ENCODE data around the gene NDUFA3.
"Not testable (repeated sequence)": the region's sequence is repeated elsewhere in the genome, so short reads cannot be mapped to it uniquely, and the experiment has no call there.

Gene NDUFA3

GRCh38 chr19:54102421-54103169 lies at the start of gene NDUFA3:
NDUFA3 (plus strand) TSS chr19:54102855; CDS start chr19:54102879, 24 bp downstream.
- peak; percentile 96 for DNase-seq

DNA sequence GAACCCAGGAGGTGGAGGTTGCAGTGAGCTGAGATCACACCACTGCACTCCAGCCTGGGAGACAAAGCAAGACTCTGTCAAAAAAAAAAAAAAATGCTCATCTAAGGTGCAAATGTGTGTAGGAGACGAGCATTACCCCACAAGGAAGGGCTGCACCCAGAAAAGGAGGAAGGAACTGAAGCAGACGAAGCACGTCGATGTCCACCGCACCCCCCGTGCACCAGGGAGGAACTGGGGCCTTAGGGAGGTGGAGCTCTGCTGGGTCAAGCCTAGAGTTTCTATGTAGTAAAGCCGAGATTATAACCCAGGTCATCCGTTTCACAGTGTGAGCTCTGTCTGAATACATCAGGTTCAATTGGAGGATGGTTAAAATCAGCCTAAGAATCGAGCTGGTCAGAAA lies 40.0 kb upstream of the NDUFA3 start:
- no peak for DNase-seq

- no peak for DNase-seq
Measured at GRCh38 chr19:54063350-54064116, 39.1 kb upstream of the NDUFA3 start, which contains the start of gene VSTM1. VSTM1 (minus strand) TSS chr19:54063897; CDS start chr19:54063777, 120 bp downstream.

DNA sequence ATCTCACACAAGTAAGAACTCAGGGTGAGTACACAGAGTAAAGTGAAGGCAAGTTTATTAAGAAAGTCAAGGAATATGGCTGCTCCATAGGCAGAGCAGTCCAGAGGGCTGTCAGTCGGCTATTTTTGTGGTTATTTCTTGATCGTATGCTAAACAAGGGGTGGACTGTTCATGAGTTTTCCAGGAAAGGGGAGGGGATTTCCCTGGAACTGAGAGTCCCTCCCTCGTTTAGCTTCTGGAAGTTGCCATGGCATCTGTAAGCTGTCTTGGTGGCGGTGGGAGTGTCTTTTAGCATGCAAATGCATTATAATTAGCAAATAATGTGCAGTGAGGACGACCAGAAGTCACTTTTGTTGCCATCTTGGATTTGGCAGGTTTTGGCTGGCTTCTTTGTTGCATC lies 33.2 kb upstream of the NDUFA3 start:
- DNase-seq = no peak

DNA sequence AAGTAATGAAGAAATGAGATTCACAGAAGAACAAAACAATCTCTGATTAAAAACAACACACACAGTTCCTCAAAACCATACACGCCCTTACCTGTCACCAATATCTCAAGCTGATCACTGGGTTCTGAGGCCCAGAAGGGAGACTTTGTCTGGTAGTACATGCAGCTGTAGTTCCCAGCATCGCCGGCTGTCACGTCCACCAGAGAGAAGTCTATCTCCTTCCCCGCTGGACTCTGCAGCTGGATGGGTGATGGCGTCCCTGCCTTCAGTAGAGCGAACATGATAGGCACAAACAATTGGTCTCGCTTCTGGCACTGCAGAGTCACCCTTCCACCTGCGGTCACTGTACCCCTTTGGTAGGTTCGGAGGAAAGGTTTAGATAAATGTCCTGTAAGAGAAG lies 28.8 kb upstream of the NDUFA3 start:
- DNase-seq = no peak

- DNase-seq = no peak
Measured at GRCh38 chr19:54074851-54075250, 27.8 kb upstream of the NDUFA3 start.

DNA sequence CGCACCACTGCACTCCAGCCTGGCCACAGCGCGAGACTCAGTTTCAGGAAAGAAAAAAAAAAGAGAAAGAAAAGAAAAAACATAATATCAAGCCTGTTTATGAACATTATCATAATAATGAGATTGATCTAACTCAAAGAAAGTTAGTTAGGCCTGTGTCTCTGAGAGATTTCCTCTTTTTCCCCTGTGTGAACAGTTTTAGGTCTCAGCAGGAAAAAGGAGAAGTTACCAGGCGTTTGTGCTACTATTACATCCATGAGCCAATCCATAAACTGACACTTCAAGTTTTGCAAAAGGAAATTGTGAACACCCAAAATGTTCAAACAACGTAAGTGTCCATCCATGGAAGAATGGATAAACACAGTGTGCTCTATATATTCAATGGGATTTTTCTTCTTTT lies 25.3 kb upstream of the NDUFA3 start:
- DNase-seq = no peak

- DNase-seq = no peak
Measured at GRCh38 chr19:54081032-54081431, 21.6 kb upstream of the NDUFA3 start, which contains the start of gene TARM1. TARM1 (minus strand) TSS chr19:54081365; CDS start chr19:54081340, 25 bp downstream.

GRCh38 chr19:54084410-54084809 lies 18.2 kb upstream of the NDUFA3 start:
- no peak for DNase-seq

DNA sequence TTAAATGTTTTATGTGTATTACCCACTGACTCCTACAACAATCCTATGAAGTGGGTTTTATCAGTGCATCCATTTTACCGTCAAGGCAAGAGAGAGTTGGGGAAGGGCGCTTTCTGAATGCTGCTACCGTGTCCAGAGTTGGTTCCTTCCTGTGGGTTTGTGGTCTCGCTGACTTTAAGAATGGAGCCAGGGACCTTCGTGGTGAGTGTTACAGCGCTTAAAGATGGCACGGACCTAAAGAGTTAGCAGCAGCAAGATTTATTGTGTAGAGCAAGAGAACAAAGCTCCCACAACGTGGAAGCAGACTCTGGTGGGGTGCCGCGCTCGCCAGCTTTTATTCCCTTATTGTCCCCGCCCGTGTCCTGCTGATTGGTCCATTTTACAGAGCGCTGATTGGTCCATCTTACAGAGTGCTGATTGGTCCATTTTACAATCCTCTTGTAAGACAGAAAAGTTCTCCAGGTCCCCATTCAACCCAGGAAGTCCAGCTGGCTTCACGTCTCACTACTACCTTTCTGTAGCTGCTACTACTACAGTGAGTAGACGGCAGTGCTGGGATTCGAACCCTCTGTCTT lies 8.1 kb upstream of the NDUFA3 start:
- no peak for DNase-seq

GRCh38 chr19:54095136-54095858 lies 7.4 kb upstream of the NDUFA3 start:
- DNase-seq = no peak

- not testable (repeated sequence) for DNase-seq
Measured at GRCh38 chr19:54095859-54096616, 6.6 kb upstream of the NDUFA3 start.

GRCh38 chr19:54096617-54097106 lies 6.0 kb upstream of the NDUFA3 start:
- DNase-seq = no peak

DNA sequence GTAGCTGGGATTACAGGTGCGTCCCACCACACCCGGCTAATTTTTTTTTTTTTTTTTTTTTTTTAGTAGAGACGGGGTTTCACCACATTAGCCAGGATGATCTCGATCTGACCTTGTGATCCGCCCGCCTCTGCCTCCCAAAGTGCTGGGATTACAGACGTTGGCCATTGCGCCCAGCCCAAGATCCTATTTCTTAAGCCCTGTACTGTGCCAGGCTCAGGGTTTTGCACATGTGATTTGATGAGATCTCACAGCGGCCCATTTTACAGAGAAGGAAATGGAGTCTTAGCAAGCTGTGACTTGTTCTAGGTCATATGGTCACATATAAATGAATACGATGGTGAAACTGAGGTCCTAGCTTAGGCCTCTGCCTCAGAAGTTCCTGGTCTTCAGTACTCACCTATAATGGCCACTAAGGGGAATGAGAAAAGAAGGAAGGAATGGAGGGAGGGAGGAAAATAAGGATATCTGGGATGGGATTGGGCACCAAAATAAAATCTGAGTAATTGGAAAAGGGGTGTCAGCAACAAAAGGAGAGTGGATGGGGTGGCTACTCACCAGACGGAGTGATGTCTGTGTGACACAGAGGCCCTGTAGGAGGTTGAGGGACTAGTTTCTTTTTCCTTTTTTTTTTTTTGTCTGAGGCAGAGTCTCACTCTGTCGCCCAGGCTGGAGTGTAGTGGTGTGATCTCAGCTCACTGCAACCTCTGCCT lies 3.3 kb upstream of the NDUFA3 start:
- no peak for DNase-seq

DNA sequence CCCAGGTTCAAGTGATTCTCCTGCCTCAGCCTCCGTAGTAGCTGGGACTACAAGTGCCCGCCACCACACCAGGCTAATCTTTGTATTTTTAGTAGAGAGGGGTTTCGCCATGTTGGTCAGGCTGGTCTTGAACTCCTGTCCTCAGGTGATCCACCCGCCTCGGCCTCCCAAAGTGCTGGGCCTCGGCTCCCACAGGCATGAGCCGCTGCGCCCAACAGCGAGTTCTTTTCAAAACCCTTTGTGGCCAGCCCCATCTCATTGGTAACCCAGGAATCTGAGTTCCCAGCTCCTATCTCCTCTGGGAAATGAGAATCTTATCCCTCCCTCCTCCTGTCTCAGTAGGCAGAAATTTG lies 2.8 kb upstream of the NDUFA3 start:
- not testable (repeated sequence) for DNase-seq

- no peak for DNase-seq
Measured at GRCh38 chr19:54100561-54100960, 2.1 kb upstream of the NDUFA3 start, which contains the start of gene OSCAR. OSCAR (minus strand) TSS chr19:54100803; CDS start chr19:54100792, 11 bp downstream.

DNA sequence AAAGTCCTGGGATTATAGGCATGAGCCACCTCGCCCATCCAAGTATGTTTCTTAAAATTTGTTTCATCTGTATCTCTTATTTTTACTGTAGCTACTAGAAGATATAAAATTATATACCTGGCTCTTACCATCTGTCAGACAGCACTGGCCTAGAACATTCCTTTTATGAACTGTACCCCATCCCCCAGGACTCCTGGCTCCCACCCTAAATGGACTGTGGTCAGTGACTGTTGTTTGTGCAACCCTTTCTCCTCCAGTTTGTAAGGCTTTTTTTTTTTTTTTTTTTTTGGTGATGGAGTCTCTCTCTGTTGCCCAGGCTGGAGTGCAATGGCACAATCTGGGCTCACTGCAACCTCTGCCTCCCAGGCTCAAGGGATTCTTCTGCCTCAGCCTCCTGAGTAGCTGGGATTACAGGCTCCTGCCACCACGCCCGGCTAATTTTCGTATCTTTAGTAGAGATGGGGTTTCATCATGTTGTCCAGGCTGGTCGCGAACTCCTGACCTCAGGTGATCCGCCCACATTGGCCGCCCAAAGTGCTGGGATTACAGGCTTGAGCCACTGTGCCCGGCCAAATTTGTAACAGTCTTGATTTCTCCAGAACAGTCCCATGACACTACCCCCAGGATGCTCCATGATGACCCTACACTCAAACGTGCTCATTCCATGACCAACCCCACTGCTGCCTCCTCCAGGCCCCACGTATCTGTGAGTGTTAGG lies 2.5 kb downstream of the NDUFA3 start:
- DNase-seq = no peak

GRCh38 chr19:54105796-54106195 lies 3.1 kb downstream of the NDUFA3 start:
- DNase-seq = no peak

DNA sequence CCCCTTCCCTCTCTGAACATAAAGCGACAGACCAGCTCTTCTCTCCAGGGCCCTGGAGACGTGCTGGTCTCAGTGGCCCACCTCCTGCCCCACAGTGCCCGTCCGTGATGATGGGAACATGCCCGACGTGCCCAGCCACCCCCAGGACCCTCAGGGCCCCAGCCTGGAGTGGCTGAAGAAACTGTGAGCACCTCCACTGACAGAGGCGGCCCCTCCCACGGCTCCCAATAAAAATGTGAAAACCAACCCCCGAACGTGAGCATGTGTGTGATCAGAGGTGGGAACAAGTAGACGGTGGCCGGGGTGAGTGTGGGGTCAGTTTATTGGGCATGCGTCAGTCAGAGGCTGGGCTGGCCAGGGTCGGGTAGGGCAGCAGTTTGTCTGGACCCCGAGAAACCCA lies 4.1 kb downstream of the NDUFA3 start:
- DNase-seq = no peak

DNA sequence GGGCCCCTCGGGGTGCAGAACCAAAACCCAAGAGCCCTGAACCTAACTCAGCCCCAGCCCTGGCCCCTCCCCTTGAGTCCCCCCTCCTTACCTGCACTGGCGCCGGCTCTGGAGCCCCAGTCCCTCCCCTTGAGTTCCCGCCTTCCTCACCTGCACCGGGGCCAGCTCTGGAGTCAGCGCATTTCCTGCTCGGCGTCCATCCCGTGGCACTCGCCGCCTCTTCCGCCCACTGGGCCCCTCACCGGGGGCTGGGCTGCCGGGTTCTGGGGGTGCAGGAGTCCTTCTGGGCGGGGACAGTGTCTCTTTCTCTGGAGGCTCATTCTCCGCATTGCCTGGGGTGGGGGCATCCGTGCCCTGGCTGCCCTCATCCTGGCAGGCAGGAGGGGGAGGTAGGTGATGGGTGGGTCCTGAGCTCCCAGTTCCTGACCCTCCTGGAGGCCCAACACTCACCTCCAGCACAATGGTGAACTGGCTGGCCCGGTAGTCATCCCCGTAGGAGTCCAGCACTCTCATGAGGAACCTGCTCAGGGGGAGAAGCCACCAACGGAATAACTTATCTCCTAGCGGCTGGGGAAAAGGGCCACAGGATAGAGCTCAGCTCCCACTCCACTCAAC lies 5.3 kb downstream of the NDUFA3 start:
- DNase-seq = no peak
